ENCODE results near the gene SACS. TPM values are rescaled to one million over a fixed set of nuclear protein-coding genes. Genes with fewer than 3 reads are reported as not detected.

Gene SACS
- total RNA-seq, 1 donor from 2014 or later, result 9.4 TPM

- no peak for TF ChIP-seq CTCF (IDR thresholded peaks at IDR 0.05; ENCODE audit: borderline replicate concordance)
- Histone ChIP-seq H3K27ac (replicated peaks) (no peak overlapping the region), H3K4me1 (peaks cover 17% of the 10 kb centered on the region), H3K9me3 (replicated peaks) (no peaks in the 10 kb centered on the region), H3K27me3 (ENCODE audit: low read depth) (no peaks in the 10 kb centered on the region), H3K4me3 (no peak overlapping the region), H3K36me3 (no peaks in the 10 kb centered on the region)
- DNase-seq, result no peak
- intact Hi-C loops (cut with micrococcal nuclease), result no loop called here
Measured at GRCh38 chr13:23470790-23471614, 37.5 kb upstream of the SACS start.

DNA sequence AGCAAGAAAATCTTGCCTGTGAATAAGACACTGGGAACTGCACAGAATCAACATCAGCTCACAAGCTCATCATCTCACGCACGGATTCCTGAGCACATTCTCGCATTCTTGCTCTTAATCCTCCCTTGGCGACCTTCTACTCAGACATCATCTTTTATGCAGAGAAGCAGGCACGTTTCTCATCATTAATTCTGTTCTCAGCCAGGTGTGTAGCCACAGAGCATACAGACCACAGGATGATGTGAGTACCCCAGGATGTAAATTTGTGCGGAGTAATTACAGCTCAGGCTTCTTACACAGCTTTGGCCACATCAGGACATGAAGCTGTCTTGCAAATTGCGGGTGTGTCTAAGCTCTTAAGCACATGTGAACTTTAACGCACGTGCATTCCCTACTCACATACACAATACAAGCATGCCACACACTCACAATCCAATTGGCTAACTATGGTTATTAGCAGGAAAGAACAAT is 36.5 kb upstream of the SACS start:
- no peaks in the 10 kb centered on the region for H3K27me3 ChIP-seq (ENCODE audit: low read depth)
- no peak for DNase-seq
- H3K4me1 ChIP-seq, result peaks cover 22% of the 10 kb centered on the region
- no peaks in the 10 kb centered on the region for H3K36me3 ChIP-seq
- no peak for TF ChIP-seq CTCF (IDR thresholded peaks at IDR 0.05; ENCODE audit: borderline replicate concordance)
- H3K27ac ChIP-seq (replicated peaks), result no peak overlapping the region
- H3K9me3 ChIP-seq (replicated peaks), result no peaks in the 10 kb centered on the region
- H3K4me3 ChIP-seq, result no peak overlapping the region
- intact Hi-C loops (cut with micrococcal nuclease), result loop anchor here (5.0 kb wide), 1 partner anchor 102 kb away; the partner anchor contains the start of gene TNFRSF19

- no peak overlapping the region for H3K27ac ChIP-seq (replicated peaks)
- no peak for TF ChIP-seq CTCF (IDR thresholded peaks at IDR 0.05; ENCODE audit: borderline replicate concordance)
- no peak overlapping the region for H3K4me3 ChIP-seq
- DNase-seq, result no peak
- no peaks in the 10 kb centered on the region for H3K36me3 ChIP-seq
- H3K9me3 ChIP-seq (replicated peaks), result no peaks in the 10 kb centered on the region
- peaks cover 22% of the 10 kb centered on the region for H3K4me1 ChIP-seq
- intact Hi-C loops (cut with micrococcal nuclease), result loop anchor here (5.0 kb wide), 1 partner anchor 103 kb away; the partner anchor contains the start of gene TNFRSF19
- H3K27me3 ChIP-seq (ENCODE audit: low read depth), result no peaks in the 10 kb centered on the region
Measured at GRCh38 chr13:23468811-23469210, 35.3 kb upstream of the SACS start.

DNA sequence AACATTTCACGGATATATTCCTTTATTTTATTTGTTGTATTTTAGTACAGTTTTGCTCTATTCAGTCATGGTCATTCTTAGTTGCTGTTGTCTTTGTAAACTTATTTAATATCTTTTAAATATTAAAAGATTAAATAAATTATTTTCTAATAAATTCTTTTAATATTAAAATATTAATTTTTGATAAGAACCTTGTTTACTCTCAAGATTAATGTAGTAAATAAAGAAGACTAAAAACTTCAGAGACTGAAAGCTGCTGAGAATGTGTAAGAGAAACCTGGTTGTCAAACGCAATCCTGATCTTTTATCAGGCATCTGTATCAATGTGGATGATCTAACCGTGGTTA is 34.4 kb upstream of the SACS start:
- H3K4me3 ChIP-seq, result no peak overlapping the region
- no peaks in the 10 kb centered on the region for H3K36me3 ChIP-seq
- H3K27me3 ChIP-seq (ENCODE audit: low read depth), result no peaks in the 10 kb centered on the region
- no peaks in the 10 kb centered on the region for H3K9me3 ChIP-seq (replicated peaks)
- no peak for DNase-seq
- peaks cover 22% of the 10 kb centered on the region for H3K4me1 ChIP-seq
- intact Hi-C loops (cut with micrococcal nuclease), result loop anchor here (5.0 kb wide), 1 partner anchor 104 kb away; the partner anchor contains the start of gene TNFRSF19
- TF ChIP-seq CTCF (IDR thresholded peaks at IDR 0.05; ENCODE audit: borderline replicate concordance), result no peak
- no peak overlapping the region for H3K27ac ChIP-seq (replicated peaks)

GRCh38 chr13:23467048-23467931 is 33.8 kb upstream of the SACS start:
- H3K36me3 ChIP-seq, result no peaks in the 10 kb centered on the region
- peaks cover 27% of the 10 kb centered on the region for H3K4me1 ChIP-seq
- DNase-seq, result no peak
- TF ChIP-seq CTCF (IDR thresholded peaks at IDR 0.05; ENCODE audit: borderline replicate concordance), result no peak
- peak overlapping the region; percentile 75 for H3K4me3 ChIP-seq
- no peaks in the 10 kb centered on the region for H3K9me3 ChIP-seq (replicated peaks)
- peak overlapping the region; percentile 92 for H3K27ac ChIP-seq (replicated peaks)
- intact Hi-C loops (cut with micrococcal nuclease), result loop anchor here (5.0 kb wide), 1 partner anchor 105 kb away; the partner anchor contains the start of gene TNFRSF19
- H3K27me3 ChIP-seq (ENCODE audit: low read depth), result no peaks in the 10 kb centered on the region

Measured in left ventricle myocardium inferior (tissue), 1 donor.